GM10266 (cell line): ENCODE measurements around the gene SRMS.
"Not testable (repeated sequence)": the region's sequence is repeated elsewhere in the genome, so short reads cannot be mapped to it uniquely, and the experiment has no call there.

ENCODE experiments used
- DNase-seq: peaks from one replicate; pipeline ENCODE4 v3.0.0; 2012; ENCODE audit errors: extremely low spot score
- TF ChIP-seq, protein P1 (sequence below): IDR thresholded peaks from 2 replicates; pipeline ENCODE4 v1.5.1; 2012; ENCODE audit warnings: mild to moderate bottlenecking, low read depth; ENCODE audit not compliant: control insufficient read depth, insufficient read depth; ENCODE audit errors: missing control alignments

The SRMS gene

DNA sequence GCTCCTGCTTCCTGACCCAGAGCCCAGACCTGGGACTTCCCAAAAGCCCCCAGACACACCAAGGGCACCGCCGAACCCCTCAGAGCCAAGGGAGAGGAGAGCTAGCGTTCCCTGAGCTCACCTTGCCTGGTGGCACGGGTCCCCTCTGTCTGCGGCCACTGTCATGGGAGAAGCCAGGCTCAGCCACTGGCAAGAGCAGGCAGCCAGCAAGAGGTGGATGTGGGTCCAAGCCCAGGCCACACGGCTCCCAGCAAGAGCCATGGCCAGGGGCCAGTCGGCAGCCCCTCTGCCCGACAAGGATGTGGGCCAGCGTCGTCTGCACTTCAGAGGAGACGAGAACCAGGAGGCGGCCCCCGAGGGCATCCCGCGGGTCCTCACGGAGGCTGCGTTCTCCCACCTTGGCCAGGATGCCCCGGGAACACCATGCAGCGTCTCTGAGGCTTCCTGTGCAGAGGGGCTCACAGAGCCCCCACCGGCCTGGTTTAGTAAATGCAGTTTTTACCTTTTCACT lies 29.1 kb downstream of the SRMS start:
- DNase-seq = no peak
- TF ChIP-seq, protein P1, sequence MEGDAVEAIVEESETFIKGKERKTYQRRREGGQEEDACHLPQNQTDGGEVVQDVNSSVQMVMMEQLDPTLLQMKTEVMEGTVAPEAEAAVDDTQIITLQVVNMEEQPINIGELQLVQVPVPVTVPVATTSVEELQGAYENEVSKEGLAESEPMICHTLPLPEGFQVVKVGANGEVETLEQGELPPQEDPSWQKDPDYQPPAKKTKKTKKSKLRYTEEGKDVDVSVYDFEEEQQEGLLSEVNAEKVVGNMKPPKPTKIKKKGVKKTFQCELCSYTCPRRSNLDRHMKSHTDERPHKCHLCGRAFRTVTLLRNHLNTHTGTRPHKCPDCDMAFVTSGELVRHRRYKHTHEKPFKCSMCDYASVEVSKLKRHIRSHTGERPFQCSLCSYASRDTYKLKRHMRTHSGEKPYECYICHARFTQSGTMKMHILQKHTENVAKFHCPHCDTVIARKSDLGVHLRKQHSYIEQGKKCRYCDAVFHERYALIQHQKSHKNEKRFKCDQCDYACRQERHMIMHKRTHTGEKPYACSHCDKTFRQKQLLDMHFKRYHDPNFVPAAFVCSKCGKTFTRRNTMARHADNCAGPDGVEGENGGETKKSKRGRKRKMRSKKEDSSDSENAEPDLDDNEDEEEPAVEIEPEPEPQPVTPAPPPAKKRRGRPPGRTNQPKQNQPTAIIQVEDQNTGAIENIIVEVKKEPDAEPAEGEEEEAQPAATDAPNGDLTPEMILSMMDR = no peak

DNA sequence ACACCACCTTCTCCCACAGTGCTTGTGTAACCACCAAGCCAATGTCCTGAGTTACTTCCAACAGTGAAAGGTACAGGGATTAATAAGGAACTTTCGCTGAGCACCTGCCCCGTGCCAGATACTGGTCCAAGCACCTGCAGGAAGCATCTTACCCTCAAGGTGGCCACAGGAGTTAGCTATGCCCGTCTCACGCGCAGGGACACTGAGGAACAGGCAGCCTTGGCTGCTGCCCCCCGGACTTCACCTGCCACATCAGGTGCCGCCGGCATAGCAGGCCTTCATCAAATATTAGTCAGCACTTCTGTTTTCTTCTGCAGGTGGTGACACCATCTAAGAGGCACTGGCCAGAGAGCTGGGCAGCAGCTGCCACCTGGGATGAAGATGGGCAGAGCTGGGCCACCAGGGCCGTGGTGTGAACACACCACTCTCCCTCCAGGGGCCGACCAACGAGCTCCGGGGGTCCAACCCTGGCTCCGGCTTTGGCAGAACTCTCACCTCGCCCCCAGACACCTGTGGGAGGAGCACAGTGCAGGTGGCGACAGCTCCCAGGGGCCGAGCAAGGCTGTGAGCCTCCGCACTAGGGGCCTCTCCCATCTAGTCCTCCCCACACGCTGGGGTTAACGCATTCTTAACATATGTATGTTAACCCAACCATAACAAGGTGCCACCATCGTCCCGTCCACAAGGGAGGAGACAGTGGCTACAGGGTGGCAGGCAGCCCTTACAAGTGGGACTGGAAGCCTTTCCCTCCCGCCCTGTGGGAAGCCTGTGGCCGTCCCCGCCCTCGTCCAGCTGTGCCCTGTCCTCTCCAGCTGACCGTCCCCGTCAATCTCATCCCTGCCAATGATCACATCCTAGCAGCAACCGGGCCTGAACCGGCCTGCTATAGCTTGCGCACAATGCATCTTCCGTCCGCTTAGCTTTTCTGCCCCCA lies 29.9 kb downstream of the SRMS start:
- TF ChIP-seq, protein P1 = no peak
- no peak for DNase-seq

DNA sequence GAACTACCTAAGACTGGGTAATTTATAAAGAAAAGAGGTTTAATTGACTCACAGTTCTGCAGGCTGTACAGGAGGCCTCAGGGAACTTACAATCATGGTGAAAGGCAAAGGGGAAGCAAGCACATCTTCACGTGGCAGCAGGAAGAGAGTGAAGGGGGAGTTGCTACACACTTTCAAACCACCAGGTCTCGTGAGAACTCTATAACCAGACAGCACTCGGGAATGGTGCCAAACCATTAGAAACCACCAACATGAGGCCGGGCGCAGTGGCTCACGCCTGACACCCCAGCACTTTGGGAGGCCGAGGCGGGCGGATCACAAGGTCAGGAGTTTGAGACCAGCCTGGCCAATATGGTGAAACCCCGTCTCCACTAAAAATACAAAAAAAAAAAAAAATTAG lies 33.0 kb downstream of the SRMS start:
- DNase-seq = not testable (repeated sequence)

DNA sequence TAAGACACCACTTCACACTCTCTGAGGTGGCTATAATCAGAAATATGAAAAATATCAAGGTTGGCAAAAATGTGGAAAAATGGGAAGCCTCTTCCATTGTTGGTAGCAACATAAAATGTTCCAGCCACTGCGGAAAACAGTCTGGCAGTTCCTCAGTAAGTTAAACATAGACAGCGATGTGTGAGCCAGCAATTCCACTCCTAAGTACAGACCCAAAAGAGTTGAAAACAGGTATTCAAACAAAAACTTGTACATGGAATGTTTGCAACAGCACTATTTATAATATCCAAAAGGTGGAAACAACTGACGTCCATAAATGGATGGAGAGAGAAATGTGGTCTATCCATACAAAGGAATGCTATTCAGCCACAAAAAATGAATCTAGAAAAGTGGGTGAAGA lies 34.3 kb downstream of the SRMS start:
- DNase-seq = no peak
- TF ChIP-seq, protein P1 = no peak

DNA sequence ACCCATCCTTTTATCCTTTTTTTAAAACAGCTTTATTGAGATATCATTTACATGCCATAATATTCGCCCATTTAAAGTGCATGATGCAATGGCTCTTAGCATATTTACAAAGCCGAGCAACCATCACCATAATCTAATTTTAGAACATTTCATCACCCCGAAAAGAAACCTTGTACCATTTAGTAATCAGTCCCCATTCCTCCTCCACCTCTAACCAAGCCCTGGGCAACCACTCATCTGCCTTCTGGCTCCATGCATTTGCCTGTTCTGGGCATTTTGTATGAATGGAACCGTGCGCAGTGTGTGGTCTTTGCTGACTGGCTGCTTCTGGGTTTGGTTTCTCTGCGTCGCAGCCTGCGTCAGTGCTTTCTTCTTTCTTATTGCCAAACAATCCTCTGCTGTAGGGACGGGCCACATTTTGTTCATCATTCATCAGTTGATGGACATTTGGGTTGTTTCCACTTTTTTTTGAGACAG lies 38.4 kb downstream of the SRMS start:
- DNase-seq = no peak
- TF ChIP-seq, protein P1 = no peak

DNA sequence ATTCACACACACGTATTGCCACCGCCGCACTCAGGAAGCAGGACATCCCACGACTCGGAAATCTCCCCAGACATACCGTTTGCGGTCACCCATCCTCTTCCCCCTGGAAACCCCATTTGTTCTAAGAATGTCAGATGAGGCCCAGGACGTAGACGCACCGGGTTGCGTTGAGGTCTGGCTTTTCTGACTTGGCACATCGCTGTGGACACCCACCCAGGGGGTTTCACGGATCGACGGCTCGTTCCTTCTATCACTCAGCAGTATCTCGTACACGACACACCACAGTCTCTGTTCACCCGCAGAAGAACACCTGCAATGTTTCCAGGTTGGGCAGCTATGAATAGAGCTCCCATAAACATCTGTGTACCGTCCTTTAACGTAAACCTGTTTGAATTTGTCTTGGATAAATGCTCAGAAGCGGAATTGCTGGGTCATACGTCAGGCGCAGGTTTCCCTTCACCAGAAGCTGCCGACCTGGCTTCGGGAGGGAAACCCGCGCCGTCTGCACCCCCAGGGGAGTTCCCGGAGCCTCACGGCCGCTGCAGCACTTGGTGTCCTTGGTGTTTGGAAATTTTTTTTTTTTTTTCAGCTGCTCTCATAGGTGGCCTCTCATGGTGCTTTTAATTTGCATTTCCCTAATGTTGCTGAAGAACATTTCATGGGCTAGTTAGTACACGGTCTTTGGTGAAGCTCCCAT lies 39.3 kb downstream of the SRMS start:
- DNase-seq = no peak
- TF ChIP-seq, protein P1 = no peak

DNA sequence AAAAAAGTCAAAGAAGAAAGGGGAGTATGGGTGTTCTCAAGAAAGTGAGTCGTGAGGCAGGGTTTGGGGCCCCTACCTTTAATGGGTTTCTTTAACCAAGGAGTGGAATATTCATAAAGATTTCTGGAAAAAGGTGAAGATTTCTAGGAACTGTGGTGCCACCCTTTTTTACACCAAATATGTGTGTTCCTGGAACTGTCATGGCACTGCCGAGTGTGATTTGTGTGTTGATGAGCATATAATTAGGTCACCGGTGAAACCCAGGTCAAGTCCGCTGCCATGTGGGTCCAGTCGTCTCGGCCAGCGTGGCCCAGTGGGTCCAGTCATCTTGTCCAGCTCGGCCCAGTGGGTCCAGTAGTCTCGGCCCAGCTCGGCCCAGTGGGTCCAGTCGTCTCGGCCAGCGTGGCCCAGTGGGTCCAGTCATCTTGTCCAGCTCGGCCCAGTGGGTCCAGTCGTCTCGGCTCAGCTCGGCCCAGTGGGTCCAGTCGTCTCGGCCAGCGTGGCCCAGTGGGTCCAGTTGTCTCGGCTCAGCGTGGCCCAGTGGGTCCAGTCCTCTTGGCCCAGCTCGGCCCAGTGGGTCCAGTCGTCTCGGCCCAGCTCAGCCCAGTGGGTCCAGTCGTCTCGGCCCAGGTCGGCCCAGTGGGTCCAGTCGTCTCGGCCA lies 40.3 kb downstream of the SRMS start:
- no peak for DNase-seq
- TF ChIP-seq, protein P1 = no peak
